Measurements from ENCODE around the gene CENPL. TPM values are rescaled to one million over a fixed set of nuclear protein-coding genes. Genes with fewer than 3 reads are reported as not detected.

Gene CENPL
- total and polyA plus RNA-seq, 2 of the 8 experiments (the other 6 are each of a cell fraction or from before 2014, with no cell fraction given), result 6.6 to 16.0 TPM

- TF ChIP-seq CHD7 (IDR thresholded peaks at IDR 0.05; ENCODE audit: insufficient replicate concordance, low read length) (peak; percentile 57), SIRT6 (IDR thresholded peaks at IDR 0.05; ENCODE audit: low read length) (peak; percentile 50), CTCF (IDR thresholded peaks at IDR 0.05; ENCODE audit: control extremely low read depth in 1 of 3, insufficient read depth in 1 of 3, low read depth in 1 of 3, low read length in 3 of 3) (no peak), ATF3 (IDR thresholded peaks at IDR 0.05; ENCODE audit: insufficient read depth, low read depth, low read length) (no peak), SRF (IDR thresholded peaks at IDR 0.05; ENCODE audit: low read depth, low read length) (no peak)
Observed at GRCh38 chr1:173863224-173864161, 38.8 kb upstream of the CENPL start (continued).
